ENCODE data around the gene DISP3.

The DISP3 gene

GRCh38 chr1:11518016-11518701, 39.2 kb downstream of the DISP3 start:
- DNase-seq, result no peak

- no peak for DNase-seq
Measured at GRCh38 chr1:11518791-11519628, 40.1 kb downstream of the DISP3 start.

GRCh38 chr1:11519629-11520031, 40.7 kb downstream of the DISP3 start:
- DNase-seq, result no peak

GRCh38 chr1:11520531-11521233, 41.7 kb downstream of the DISP3 start:
- no peak for DNase-seq

- no peak for DNase-seq
Measured at GRCh38 chr1:11521582-11522399, 42.8 kb downstream of the DISP3 start.

- no peak for DNase-seq
Measured at GRCh38 chr1:11522400-11523235, 43.7 kb downstream of the DISP3 start.

GRCh38 chr1:11523261-11523660, 44.3 kb downstream of the DISP3 start:
- no peak for DNase-seq

- DNase-seq, result no peak
Measured at GRCh38 chr1:11523746-11524464, 45.0 kb downstream of the DISP3 start.

GRCh38 chr1:11524465-11525150, 45.7 kb downstream of the DISP3 start:
- no peak for DNase-seq

GRCh38 chr1:11525151-11525505, 46.2 kb downstream of the DISP3 start:
- no peak for DNase-seq

GRCh38 chr1:11525516-11525915, 46.6 kb downstream of the DISP3 start:
- no peak for DNase-seq

- no peak for DNase-seq
Measured at GRCh38 chr1:11526071-11526895, 47.3 kb downstream of the DISP3 start.

GRCh38 chr1:11527541-11528452, 48.8 kb downstream of the DISP3 start:
- no peak for DNase-seq

- DNase-seq, result no peak
Measured at GRCh38 chr1:11528611-11529261, 49.8 kb downstream of the DISP3 start.

- DNase-seq, result no peak
Measured at GRCh38 chr1:11529330-11529729, 50.4 kb downstream of the DISP3 start.

- DNase-seq, result no peak
Measured at GRCh38 chr1:11529763-11530730, 51.1 kb downstream of the DISP3 start.

Measured in stimulated activated CD4-positive, alpha-beta T cell treated with anti-CD3 and anti-CD28 coated beads, Interleukin-4, amount 100 ng/mL, for 1 hour (primary cell).